Fibroblast of mammary gland (primary cell): ENCODE measurements around the gene KLK7.
"Not testable (repeated sequence)": the region's sequence is repeated elsewhere in the genome, so short reads cannot be mapped to it uniquely, and the experiment has no call there.

Experiments
- DNase-seq: peaks from one replicate; pipeline ENCODE4 v3.0.0-alpha.2; 2010; ENCODE audit warnings: low read depth
- H3K4me3 ChIP-seq: 2 replicates; pipeline ENCODE4 v1.5.1; 2011; ENCODE audit warnings: low read depth, mild to moderate bottlenecking, low read length, moderate library complexity; ENCODE audit not compliant: control insufficient read depth
- CTCF ChIP-seq: conservative IDR thresholded peaks from 2 replicates; pipeline ENCODE4 v1.5.1; 2011; ENCODE audit warnings: low read depth, low read length, inconsistent platforms; ENCODE audit not compliant: control insufficient read depth, insufficient read depth

KLK7 gene

GRCh38 chr19:51000981-51001380, 17.3 kb upstream of the KLK7 start:
- DNase-seq, result no peak

DNA sequence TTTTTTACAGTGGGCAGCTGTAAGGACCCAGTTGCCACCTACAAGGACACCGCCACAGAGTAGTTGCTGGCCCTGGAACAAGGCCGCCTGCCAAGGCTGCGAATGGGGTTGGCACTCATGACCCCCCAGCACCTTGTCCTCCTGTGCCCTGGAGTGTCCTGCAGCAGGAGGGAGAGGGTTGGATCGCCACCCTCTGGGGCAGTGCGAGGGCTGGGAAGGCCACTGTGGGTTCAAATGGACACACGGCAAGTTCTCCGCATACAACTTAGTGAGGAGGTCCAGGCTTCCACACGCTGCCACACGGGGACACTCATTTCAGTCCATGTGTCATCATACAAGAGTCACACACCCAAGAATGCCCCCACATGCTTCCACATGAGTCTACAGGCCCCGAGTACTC, 16.7 kb upstream of the KLK7 start:
- DNase-seq, result no peak
- TF ChIP-seq CTCF, result no peak
- H3K4me3 ChIP-seq, result no peak overlapping the region

More at GRCh38 chr19:51000981-51001380, 17.3 kb upstream of the KLK7 start:
- no peak for TF ChIP-seq CTCF
- H3K4me3 ChIP-seq, result no peak overlapping the region

GRCh38 chr19:50998686-50999085, 15.0 kb upstream of the KLK7 start:
- H3K4me3 ChIP-seq, result no peak overlapping the region
- no peak for DNase-seq

GRCh38 chr19:50998061-50998460, 14.3 kb upstream of the KLK7 start:
- no peak for DNase-seq
- H3K4me3 ChIP-seq, result no peak overlapping the region

More at GRCh38 chr19:50998686-50999085, 15.0 kb upstream of the KLK7 start:
- TF ChIP-seq CTCF, result no peak

DNA sequence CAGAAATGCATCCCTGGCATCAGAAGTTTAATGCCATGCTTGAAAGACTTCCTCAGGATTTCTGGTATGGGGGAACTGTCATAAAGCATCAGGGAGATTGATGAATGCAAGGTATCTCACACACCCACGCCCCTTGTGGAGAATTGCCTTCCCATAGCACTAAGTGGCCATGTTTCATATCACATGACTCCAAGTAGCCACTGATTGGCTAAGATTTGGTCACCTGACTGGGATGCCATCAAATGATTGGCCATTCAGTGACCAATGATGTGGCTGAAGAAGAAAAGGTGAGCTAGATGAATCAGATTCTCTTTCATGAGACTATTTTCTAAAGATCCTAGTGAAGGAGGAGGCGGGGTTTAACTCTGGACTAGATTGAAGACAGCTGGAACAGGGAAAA, 10.4 kb upstream of the KLK7 start:
- DNase-seq, result peak; percentile 4
- TF ChIP-seq CTCF, result no peak
- no peak overlapping the region for H3K4me3 ChIP-seq

More at GRCh38 chr19:50998061-50998460, 14.3 kb upstream of the KLK7 start:
- no peak for TF ChIP-seq CTCF

GRCh38 chr19:50992666-50993035, 8.9 kb upstream of the KLK7 start:
- no peak for TF ChIP-seq CTCF
- no peak for DNase-seq
- no peak overlapping the region for H3K4me3 ChIP-seq

DNA sequence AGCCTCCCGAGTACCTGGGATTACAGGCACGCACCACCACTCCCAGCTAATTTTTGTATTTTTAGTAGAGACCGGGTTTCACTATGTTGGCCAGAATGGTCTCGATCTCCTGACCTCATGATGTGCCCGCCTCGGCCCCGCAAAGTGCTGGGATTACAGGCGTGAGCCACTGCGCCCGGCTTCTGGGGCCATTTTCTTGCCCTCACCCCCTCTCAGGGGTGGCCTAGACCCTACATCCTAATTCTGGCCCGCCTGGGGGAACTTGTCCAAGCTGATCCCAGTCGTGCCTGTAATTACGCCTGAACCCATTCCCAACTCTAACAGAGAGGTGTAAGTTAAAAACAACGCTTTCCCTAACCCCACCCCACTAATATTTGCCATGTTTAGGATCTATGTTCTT, 699 bp upstream of the KLK7 start:
- not testable (repeated sequence) for H3K4me3 ChIP-seq, DNase-seq
